Measurements from ENCODE around the gene C19orf85. TPM values are rescaled to one million over a fixed set of nuclear protein-coding genes. Genes with fewer than 3 reads are reported as not detected.

Gene C19orf85
- total and polyA plus RNA-seq, 10 of the 15 experiments (the other 5 are each of a cell fraction or from before 2014, with no cell fraction given): not detected

GRCh38 chr19:55508120-55508519 lies 43.6 kb upstream of the C19orf85 start (continued):
- TF ChIP-seq, protein P1, sequence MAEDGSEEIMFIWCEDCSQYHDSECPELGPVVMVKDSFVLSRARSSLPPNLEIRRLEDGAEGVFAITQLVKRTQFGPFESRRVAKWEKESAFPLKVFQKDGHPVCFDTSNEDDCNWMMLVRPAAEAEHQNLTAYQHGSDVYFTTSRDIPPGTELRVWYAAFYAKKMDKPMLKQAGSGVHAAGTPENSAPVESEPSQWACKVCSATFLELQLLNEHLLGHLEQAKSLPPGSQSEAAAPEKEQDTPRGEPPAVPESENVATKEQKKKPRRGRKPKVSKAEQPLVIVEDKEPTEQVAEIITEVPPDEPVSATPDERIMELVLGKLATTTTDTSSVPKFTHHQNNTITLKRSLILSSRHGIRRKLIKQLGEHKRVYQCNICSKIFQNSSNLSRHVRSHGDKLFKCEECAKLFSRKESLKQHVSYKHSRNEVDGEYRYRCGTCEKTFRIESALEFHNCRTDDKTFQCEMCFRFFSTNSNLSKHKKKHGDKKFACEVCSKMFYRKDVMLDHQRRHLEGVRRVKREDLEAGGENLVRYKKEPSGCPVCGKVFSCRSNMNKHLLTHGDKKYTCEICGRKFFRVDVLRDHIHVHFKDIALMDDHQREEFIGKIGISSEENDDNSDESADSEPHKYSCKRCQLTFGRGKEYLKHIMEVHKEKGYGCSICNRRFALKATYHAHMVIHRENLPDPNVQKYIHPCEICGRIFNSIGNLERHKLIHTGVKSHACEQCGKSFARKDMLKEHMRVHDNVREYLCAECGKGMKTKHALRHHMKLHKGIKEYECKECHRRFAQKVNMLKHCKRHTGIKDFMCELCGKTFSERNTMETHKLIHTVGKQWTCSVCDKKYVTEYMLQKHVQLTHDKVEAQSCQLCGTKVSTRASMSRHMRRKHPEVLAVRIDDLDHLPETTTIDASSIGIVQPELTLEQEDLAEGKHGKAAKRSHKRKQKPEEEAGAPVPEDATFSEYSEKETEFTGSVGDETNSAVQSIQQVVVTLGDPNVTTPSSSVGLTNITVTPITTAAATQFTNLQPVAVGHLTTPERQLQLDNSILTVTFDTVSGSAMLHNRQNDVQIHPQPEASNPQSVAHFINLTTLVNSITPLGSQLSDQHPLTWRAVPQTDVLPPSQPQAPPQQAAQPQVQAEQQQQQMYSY (CRISPR knock-in tag; IDR thresholded peaks at IDR 0.05): no peak
- no peak for TF ChIP-seq CEBPB (IDR thresholded peaks at IDR 0.05; ENCODE audit: borderline replicate concordance in 1 of 2, low read depth in 2 of 2, low read length in 2 of 2)
- TF ChIP-seq NFIC (IDR thresholded peaks at IDR 0.05; ENCODE audit: low read depth, low read length): no peak
- no peak for TF ChIP-seq RB1 (IDR thresholded peaks at IDR 0.05; ENCODE audit: borderline replicate concordance)
- no peak for TF ChIP-seq ZNF274 (IDR thresholded peaks at IDR 0.05; ENCODE audit: insufficient read depth, insufficient read length)
- TF ChIP-seq RELB (IDR thresholded peaks at IDR 0.05; ENCODE audit: low read depth): no peak
- TF ChIP-seq BMI1 (IDR thresholded peaks at IDR 0.05; ENCODE audit: borderline replicate concordance): no peak
- no peak for TF ChIP-seq CHD4 (IDR thresholded peaks at IDR 0.05)

Measured in GM12878 (cell line).